Keratinocyte (primary cell): ENCODE data around the gene USB1. TPM values are rescaled to one million over a fixed set of nuclear protein-coding genes. Genes with fewer than 3 reads are reported as not detected.

Source experiments
- DNase-seq: peaks from one replicate; pipeline ENCODE4 v3.0.0-alpha.2; 2011; ENCODE audit warnings: low read depth, missing footprints, low spot score
- FAIRE-seq: peaks from 2 replicates; lab custom pipeline; 2011; peaks lifted over from hg19 to GRCh38; lab: Jason Lieb, UNC
- H2AFZ ChIP-seq: 2 replicates; pipeline ENCODE4 v1.6.0; 2012; ENCODE audit warnings: low read length, control low read depth, inconsistent platforms; ENCODE audit not compliant: control insufficient read depth
- H3K27ac ChIP-seq: 2 replicates; pipeline ENCODE4 v1.5.1; 2011; ENCODE audit warnings: low read length; ENCODE audit not compliant: control insufficient read depth, insufficient read depth
- H3K27me3 ChIP-seq: 3 replicates; pipeline ENCODE4 v1.6.0; 2011; ENCODE audit warnings: low read length; ENCODE audit not compliant: control insufficient read depth, insufficient read depth; ENCODE audit errors: extremely low read depth
- H3K36me3 ChIP-seq, 2 experiments: 2 replicates in 1 of 2; 3 replicates in 1 of 2; pipeline ENCODE4 v1.5.1; 2011; ENCODE audit warnings: low read length in 2 of 2, mild to moderate bottlenecking in 1 of 2; ENCODE audit not compliant: control insufficient read depth in 2 of 2, insufficient read depth in 2 of 2; ENCODE audit errors: extremely low read depth in 1 of 2
- H3K4me1 ChIP-seq: 3 replicates; pipeline ENCODE4 v1.5.1; 2011; ENCODE audit warnings: low read length; ENCODE audit not compliant: control insufficient read depth, insufficient read depth; ENCODE audit errors: extremely low read depth
- H3K4me2 ChIP-seq: 3 replicates; pipeline ENCODE4 v1.6.0; 2011; ENCODE audit warnings: low read depth, low read length; ENCODE audit not compliant: control insufficient read depth, insufficient read depth; ENCODE audit errors: extremely low read depth
- H3K4me3 ChIP-seq, 3 experiments: fragments of 200-600 bp in 1 of 3; sonication (generic) in 1 of 3; 2 replicates in 2 of 3; 3 replicates in 1 of 3; pipeline ENCODE4 v1.5.1; 2011 to 2016; ENCODE audit warnings: low read length in 3 of 3, mild to moderate bottlenecking in 3 of 3, control low read depth in 2 of 3, inconsistent platforms in 1 of 3, low read depth in 1 of 3, mixed read lengths in 1 of 3, mixed run types in 1 of 3, moderate library complexity in 1 of 3; ENCODE audit not compliant: control insufficient read depth in 2 of 3, insufficient read depth in 2 of 3; ENCODE audit errors: extremely low read depth in 1 of 3
- H3K79me2 ChIP-seq: 2 replicates; pipeline ENCODE4 v1.6.0; 2012; ENCODE audit warnings: low read length; ENCODE audit not compliant: control insufficient read depth, insufficient read depth
- H3K9ac ChIP-seq: 3 replicates; pipeline ENCODE4 v1.6.0; 2011; ENCODE audit warnings: low read length; ENCODE audit not compliant: control insufficient read depth, insufficient read depth; ENCODE audit errors: extremely low read depth
- H3K9me1 ChIP-seq: 3 replicates; pipeline ENCODE4 v1.6.0; 2011; ENCODE audit warnings: low read length; ENCODE audit not compliant: control insufficient read depth, insufficient read depth; ENCODE audit errors: extremely low read depth
- H3K9me3 ChIP-seq: 2 replicates; pipeline ENCODE4 v1.5.1; 2012; ENCODE audit warnings: low read depth, low read length; ENCODE audit not compliant: control insufficient read depth
- H4K20me1 ChIP-seq: 3 replicates; pipeline ENCODE4 v1.6.0; 2011; ENCODE audit warnings: low read length; ENCODE audit not compliant: control insufficient read depth, insufficient read depth; ENCODE audit errors: extremely low read depth
- EZH2 ChIP-seq: IDR thresholded peaks from one replicate; pipeline ENCODE4 v1.6.1; 2012; ENCODE audit warnings: inconsistent platforms, mild to moderate bottlenecking, low read length, moderate library complexity
- dilution Hi-C: fragments of 300-500 bp; cut with MboI; formaldehyde crosslinking; loops from one replicate; pipeline ENCODE4 v1.7.0; 2020; ENCODE audit warnings: low sequenced_read_pairs; ENCODE audit not compliant: extremely low pct_ligation_motif_present
- polyA plus RNA-seq, 5 experiments: library from polyadenylated mRNA; depleted of rRNA in 3 of 5; stranded (reverse) in 3 of 5; stranded (forward) in 1 of 5; unstranded in 1 of 5; fragments of >200 nt; gene quantifications; 1 replicate in 1 of 5; 2 replicates in 3 of 5; 3 replicates in 1 of 5; pipeline versions ENCODE4 v1.2.1 to v1.2.3, GENCODE V29; 2011 to 2012; ENCODE audit warnings: missing spikeins in 2 of 5, low read depth in 1 of 5, low replicate concordance in 1 of 5
- TF ChIP-seq, protein P1 (sequence below), 3 experiments: IDR thresholded peaks in 1 of 3; conservative IDR thresholded peaks in 1 of 3; optimal IDR thresholded peaks in 1 of 3; 2 replicates in 2 of 3; 3 replicates in 1 of 3; pipeline versions ENCODE3 to v1.5.1; 2011; ENCODE audit warnings: low read length in 3 of 3, mild to moderate bottlenecking in 3 of 3, moderate library complexity in 2 of 3, control low read depth in 1 of 3, inconsistent platforms in 1 of 3; ENCODE audit not compliant: insufficient read depth in 2 of 3; ENCODE audit errors: extremely low read depth in 1 of 3

USB1 gene
- polyA plus RNA-seq, 1 donor (not counting 4 experiments of a cell fraction or from before 2014, with no cell fraction given), result 63.5 TPM

DNA sequence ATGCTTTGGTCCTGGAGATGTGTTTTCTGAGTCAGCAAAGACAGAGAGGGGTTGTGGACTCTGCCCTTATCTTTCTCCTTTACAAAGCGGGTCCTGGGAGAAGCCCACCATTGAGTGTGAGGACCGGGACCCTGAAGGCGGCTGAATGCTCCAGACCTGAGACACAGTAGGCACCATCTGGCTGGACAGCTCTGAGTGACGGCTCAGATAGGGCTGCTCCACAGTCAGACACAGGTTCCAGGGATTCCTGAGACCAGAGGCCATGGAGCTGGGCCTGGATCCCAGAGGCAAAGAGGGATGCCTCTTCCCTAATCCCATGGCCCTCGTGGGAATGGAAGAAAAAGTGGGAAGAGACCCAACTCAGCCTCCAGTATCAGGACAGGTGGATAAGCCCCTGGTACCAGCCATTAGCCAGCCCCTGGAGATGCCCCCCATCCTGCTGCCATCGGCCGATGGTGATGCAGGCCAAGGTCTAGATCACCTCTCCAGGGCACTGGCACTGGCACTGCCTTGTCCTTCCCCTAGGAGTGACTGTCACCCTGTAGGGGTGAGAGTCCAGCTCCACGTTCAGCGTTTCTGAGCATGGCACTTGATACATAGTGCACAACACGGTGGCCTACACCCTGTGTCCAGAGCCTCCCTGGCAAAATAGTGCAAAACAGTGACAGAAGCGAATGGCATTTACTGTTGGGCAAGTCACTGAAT lies 29.1 kb downstream of the USB1 start:
- H3K36me3 ChIP-seq, result no peaks in the 10 kb centered on the region
- no peak overlapping the region for H3K4me2 ChIP-seq
- H2AFZ ChIP-seq, result no peak overlapping the region
- dilution Hi-C loops, result no loop called here
- H3K27ac ChIP-seq, result no peak overlapping the region
- H3K9me3 ChIP-seq, result no peaks in the 10 kb centered on the region
- FAIRE-seq, result no peak
- peaks cover 5% of the 10 kb centered on the region for H3K4me1 ChIP-seq
- H3K4me3 ChIP-seq, result no peak overlapping the region
- no peak for DNase-seq
- H3K9ac ChIP-seq, result no peak overlapping the region
- H4K20me1 ChIP-seq, result no peaks in the 10 kb centered on the region
- no peaks in the 10 kb centered on the region for H3K9me1 ChIP-seq
- H3K27me3 ChIP-seq, result no peaks in the 10 kb centered on the region
- no peaks in the 10 kb centered on the region for H3K79me2 ChIP-seq
- TF ChIP-seq, protein P1, sequence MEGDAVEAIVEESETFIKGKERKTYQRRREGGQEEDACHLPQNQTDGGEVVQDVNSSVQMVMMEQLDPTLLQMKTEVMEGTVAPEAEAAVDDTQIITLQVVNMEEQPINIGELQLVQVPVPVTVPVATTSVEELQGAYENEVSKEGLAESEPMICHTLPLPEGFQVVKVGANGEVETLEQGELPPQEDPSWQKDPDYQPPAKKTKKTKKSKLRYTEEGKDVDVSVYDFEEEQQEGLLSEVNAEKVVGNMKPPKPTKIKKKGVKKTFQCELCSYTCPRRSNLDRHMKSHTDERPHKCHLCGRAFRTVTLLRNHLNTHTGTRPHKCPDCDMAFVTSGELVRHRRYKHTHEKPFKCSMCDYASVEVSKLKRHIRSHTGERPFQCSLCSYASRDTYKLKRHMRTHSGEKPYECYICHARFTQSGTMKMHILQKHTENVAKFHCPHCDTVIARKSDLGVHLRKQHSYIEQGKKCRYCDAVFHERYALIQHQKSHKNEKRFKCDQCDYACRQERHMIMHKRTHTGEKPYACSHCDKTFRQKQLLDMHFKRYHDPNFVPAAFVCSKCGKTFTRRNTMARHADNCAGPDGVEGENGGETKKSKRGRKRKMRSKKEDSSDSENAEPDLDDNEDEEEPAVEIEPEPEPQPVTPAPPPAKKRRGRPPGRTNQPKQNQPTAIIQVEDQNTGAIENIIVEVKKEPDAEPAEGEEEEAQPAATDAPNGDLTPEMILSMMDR (optimal IDR thresholded peaks at IDR 0.05 in 1 of 3, IDR thresholded peaks at IDR 0.05 in 1 of 3, conservative IDR thresholded peaks at IDR 0.05 in 1 of 3; ENCODE audit: extremely low read depth in 1 of 3, insufficient read depth in 2 of 3, low read length in 3 of 3), result no peak
- no peak for TF ChIP-seq EZH2

DNA sequence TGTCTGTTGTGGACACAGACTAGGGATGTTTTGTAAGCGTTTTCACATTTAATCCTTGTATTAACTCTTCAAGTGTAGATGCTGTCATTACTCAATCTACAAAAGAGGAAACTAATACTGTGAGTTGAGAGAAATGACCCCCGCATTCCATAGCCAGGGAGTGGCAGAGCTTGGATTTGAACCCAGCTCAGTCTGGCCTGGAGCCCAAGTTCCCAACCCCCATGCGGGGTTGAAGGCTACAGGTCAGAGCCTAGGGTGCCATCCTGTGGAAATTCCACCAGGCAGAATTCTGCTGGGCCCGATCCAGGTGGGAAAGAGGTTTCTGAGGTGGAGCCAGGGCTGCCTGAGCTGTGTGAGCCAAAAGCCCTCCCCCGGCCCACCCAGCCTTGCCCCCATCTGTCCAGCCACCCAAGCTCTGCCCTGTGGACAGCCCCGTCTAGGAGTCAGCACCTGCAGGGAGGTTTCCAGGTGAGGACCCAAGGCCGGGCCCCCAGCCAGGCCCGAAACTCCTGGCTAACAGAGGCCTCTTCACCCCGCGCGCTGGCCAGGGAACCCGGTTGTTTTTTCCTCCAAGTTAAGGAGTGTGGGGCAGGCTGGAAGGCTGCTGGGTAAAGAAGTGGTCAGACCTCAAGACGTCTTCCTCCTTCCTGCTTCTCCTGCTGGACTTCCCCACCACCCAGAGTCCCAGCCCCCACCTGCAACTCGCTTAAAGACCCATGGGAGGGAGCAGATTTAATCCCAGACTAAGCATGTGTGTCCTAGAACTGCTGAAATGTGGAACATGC lies 30.0 kb downstream of the USB1 start:
- FAIRE-seq (no peak), DNase-seq (no peak)
- Histone ChIP-seq H3K4me1 (peaks cover 4% of the 10 kb centered on the region), H3K27ac (no peak overlapping the region), H3K4me2 (no peak overlapping the region), H3K9me3 (no peaks in the 10 kb centered on the region), H4K20me1 (no peaks in the 10 kb centered on the region), H3K27me3 (no peaks in the 10 kb centered on the region), H3K9ac (no peak overlapping the region), H3K36me3 (no peaks in the 10 kb centered on the region), H2AFZ (no peak overlapping the region), H3K9me1 (no peaks in the 10 kb centered on the region), H3K79me2 (no peaks in the 10 kb centered on the region), H3K4me3 (no peak overlapping the region)
- TF ChIP-seq EZH2, result no peak
- TF ChIP-seq, protein P1 (optimal IDR thresholded peaks at IDR 0.05 in 1 of 3, IDR thresholded peaks at IDR 0.05 in 1 of 3, conservative IDR thresholded peaks at IDR 0.05 in 1 of 3; ENCODE audit: extremely low read depth in 1 of 3, insufficient read depth in 2 of 3, low read length in 3 of 3), result no peak
- dilution Hi-C loops, result no loop called here
